Keratinocyte (primary cell): Measurements from ENCODE around the gene PGAP6. TPM values are rescaled to one million over a fixed set of nuclear protein-coding genes. Genes with fewer than 3 reads are reported as not detected.

Source experiments
- DNase-seq: peaks from one replicate; pipeline ENCODE4 v3.0.0-alpha.2; 2011; ENCODE audit warnings: low read depth, missing footprints, low spot score
- FAIRE-seq: peaks from 2 replicates; lab custom pipeline; 2011; peaks lifted over from hg19 to GRCh38; lab: Jason Lieb, UNC
- H2AFZ ChIP-seq: 2 replicates; pipeline ENCODE4 v1.6.0; 2012; ENCODE audit warnings: low read length, control low read depth, inconsistent platforms; ENCODE audit not compliant: control insufficient read depth
- H3K27ac ChIP-seq: 2 replicates; pipeline ENCODE4 v1.5.1; 2011; ENCODE audit warnings: low read length; ENCODE audit not compliant: control insufficient read depth, insufficient read depth
- H3K27me3 ChIP-seq: 3 replicates; pipeline ENCODE4 v1.6.0; 2011; ENCODE audit warnings: low read length; ENCODE audit not compliant: control insufficient read depth, insufficient read depth; ENCODE audit errors: extremely low read depth
- H3K36me3 ChIP-seq, 2 experiments: 2 replicates in 1 of 2; 3 replicates in 1 of 2; pipeline ENCODE4 v1.5.1; 2011; ENCODE audit warnings: low read length in 2 of 2, mild to moderate bottlenecking in 1 of 2; ENCODE audit not compliant: control insufficient read depth in 2 of 2, insufficient read depth in 2 of 2; ENCODE audit errors: extremely low read depth in 1 of 2
- H3K4me1 ChIP-seq: 3 replicates; pipeline ENCODE4 v1.5.1; 2011; ENCODE audit warnings: low read length; ENCODE audit not compliant: control insufficient read depth, insufficient read depth; ENCODE audit errors: extremely low read depth
- H3K4me2 ChIP-seq: 3 replicates; pipeline ENCODE4 v1.6.0; 2011; ENCODE audit warnings: low read depth, low read length; ENCODE audit not compliant: control insufficient read depth, insufficient read depth; ENCODE audit errors: extremely low read depth
- H3K4me3 ChIP-seq, 3 experiments: fragments of 200-600 bp in 1 of 3; sonication (generic) in 1 of 3; 2 replicates in 2 of 3; 3 replicates in 1 of 3; pipeline ENCODE4 v1.5.1; 2011 to 2016; ENCODE audit warnings: low read length in 3 of 3, mild to moderate bottlenecking in 3 of 3, control low read depth in 2 of 3, inconsistent platforms in 1 of 3, low read depth in 1 of 3, mixed read lengths in 1 of 3, mixed run types in 1 of 3, moderate library complexity in 1 of 3; ENCODE audit not compliant: control insufficient read depth in 2 of 3, insufficient read depth in 2 of 3; ENCODE audit errors: extremely low read depth in 1 of 3
- H3K79me2 ChIP-seq: 2 replicates; pipeline ENCODE4 v1.6.0; 2012; ENCODE audit warnings: low read length; ENCODE audit not compliant: control insufficient read depth, insufficient read depth
- H3K9ac ChIP-seq: 3 replicates; pipeline ENCODE4 v1.6.0; 2011; ENCODE audit warnings: low read length; ENCODE audit not compliant: control insufficient read depth, insufficient read depth; ENCODE audit errors: extremely low read depth
- H3K9me1 ChIP-seq: 3 replicates; pipeline ENCODE4 v1.6.0; 2011; ENCODE audit warnings: low read length; ENCODE audit not compliant: control insufficient read depth, insufficient read depth; ENCODE audit errors: extremely low read depth
- H3K9me3 ChIP-seq: 2 replicates; pipeline ENCODE4 v1.5.1; 2012; ENCODE audit warnings: low read depth, low read length; ENCODE audit not compliant: control insufficient read depth
- H4K20me1 ChIP-seq: 3 replicates; pipeline ENCODE4 v1.6.0; 2011; ENCODE audit warnings: low read length; ENCODE audit not compliant: control insufficient read depth, insufficient read depth; ENCODE audit errors: extremely low read depth
- EZH2 ChIP-seq: IDR thresholded peaks from one replicate; pipeline ENCODE4 v1.6.1; 2012; ENCODE audit warnings: inconsistent platforms, mild to moderate bottlenecking, low read length, moderate library complexity
- dilution Hi-C: fragments of 300-500 bp; cut with MboI; formaldehyde crosslinking; loops from one replicate; pipeline ENCODE4 v1.7.0; 2020; ENCODE audit warnings: low sequenced_read_pairs; ENCODE audit not compliant: extremely low pct_ligation_motif_present
- polyA minus RNA-seq, 3 experiments: library from RNA; depleted of rRNA, polyadenylated mRNA; stranded (reverse); fragments of >200 nt; gene quantifications; 1 replicate in 1 of 3; 2 replicates in 1 of 3; 3 replicates in 1 of 3; pipeline ENCODE4 v1.2.3, GENCODE V29; 2011
- polyA plus RNA-seq, 5 experiments: library from polyadenylated mRNA; depleted of rRNA in 3 of 5; stranded (reverse) in 3 of 5; stranded (forward) in 1 of 5; unstranded in 1 of 5; fragments of >200 nt; gene quantifications; 1 replicate in 1 of 5; 2 replicates in 3 of 5; 3 replicates in 1 of 5; pipeline versions ENCODE4 v1.2.1 to v1.2.3, GENCODE V29; 2011 to 2012; ENCODE audit warnings: missing spikeins in 2 of 5, low read depth in 1 of 5, low replicate concordance in 1 of 5
- TF ChIP-seq, protein P1 (sequence below), 3 experiments: IDR thresholded peaks in 1 of 3; conservative IDR thresholded peaks in 1 of 3; optimal IDR thresholded peaks in 1 of 3; 2 replicates in 2 of 3; 3 replicates in 1 of 3; pipeline versions ENCODE3 to v1.5.1; 2011; ENCODE audit warnings: low read length in 3 of 3, mild to moderate bottlenecking in 3 of 3, moderate library complexity in 2 of 3, control low read depth in 1 of 3, inconsistent platforms in 1 of 3; ENCODE audit not compliant: insufficient read depth in 2 of 3; ENCODE audit errors: extremely low read depth in 1 of 3

The PGAP6 gene, protein sequence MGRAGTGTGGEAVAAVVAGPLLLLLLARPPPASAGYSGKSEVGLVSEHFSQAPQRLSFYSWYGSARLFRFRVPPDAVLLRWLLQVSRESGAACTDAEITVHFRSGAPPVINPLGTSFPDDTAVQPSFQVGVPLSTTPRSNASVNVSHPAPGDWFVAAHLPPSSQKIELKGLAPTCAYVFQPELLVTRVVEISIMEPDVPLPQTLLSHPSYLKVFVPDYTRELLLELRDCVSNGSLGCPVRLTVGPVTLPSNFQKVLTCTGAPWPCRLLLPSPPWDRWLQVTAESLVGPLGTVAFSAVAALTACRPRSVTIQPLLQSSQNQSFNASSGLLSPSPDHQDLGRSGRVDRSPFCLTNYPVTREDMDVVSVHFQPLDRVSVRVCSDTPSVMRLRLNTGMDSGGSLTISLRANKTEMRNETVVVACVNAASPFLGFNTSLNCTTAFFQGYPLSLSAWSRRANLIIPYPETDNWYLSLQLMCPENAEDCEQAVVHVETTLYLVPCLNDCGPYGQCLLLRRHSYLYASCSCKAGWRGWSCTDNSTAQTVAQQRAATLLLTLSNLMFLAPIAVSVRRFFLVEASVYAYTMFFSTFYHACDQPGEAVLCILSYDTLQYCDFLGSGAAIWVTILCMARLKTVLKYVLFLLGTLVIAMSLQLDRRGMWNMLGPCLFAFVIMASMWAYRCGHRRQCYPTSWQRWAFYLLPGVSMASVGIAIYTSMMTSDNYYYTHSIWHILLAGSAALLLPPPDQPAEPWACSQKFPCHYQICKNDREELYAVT
- polyA plus RNA-seq: 25.5 to 47.7 TPM (median 46.7 TPM) in 3 replicates
- polyA plus RNA-seq (2011; ENCODE audit: low read depth): 11.1 TPM
- 31.2 and 69.0 TPM in 2 replicates for polyA plus RNA-seq (2011; cell fraction: cytosol; rRNA removed)
- 73.9 and 87.9 TPM in 2 replicates for polyA plus RNA-seq (2011; cell fraction: nucleus; rRNA removed)
- 17.3 and 45.4 TPM in 2 replicates for polyA plus RNA-seq (2012; ENCODE audit: low replicate concordance)
- 59.0 to 184 TPM (median 84.8 TPM) in 3 replicates for polyA minus RNA-seq
- 97.6 TPM for polyA minus RNA-seq (2011; cell fraction: cytosol; rRNA and poly(A)+ RNA removed)
- polyA minus RNA-seq (2011; cell fraction: nucleus; rRNA and poly(A)+ RNA removed): 39.6 and 42.3 TPM in 2 replicates

DNA sequence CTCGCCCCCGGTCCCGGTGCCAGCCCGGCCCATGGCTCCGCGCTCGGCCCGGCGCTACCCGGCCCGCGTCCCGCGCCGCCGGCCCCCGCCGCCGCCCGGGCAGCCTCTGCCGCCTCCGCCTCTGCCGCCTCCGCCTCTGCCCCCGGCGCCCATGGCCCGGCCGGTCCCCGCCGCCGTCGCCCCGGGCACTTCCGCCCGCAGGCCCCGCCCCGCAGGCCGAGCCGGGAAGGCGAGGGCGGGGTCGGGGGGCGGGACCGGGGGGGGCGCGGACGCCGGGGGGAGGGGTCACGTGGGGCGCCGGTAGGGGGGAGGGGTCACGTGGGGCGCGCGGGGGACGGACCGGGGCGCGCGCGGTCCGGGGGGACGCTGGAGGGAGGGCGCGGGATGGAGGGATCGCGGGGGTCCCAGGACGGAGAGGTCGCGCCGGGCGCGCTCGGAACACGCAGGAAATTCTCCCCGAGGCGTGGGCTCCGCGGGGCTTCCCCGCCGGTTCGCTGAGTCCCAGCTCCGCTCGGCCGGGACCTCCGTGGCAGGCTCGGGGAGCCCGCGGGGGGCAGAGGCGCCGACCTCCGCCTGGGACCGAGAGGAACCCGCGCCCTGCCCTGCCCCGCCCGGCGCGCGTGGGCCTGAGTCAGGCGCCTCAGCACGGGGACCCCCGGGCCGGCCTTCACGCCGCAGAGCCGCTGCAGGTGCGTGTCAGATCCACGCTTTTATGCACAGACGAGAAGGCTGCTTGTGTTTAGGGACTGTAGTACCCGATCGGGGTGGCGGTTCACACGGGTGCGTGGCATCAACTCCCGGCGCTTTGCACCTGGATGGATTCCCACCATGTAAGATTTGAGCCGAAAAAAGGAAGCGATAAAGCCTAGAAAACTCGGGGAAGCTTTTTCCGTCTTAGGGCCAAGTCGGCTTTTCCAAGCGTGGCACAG, at the start of gene PGAP6:
TSS of gene PGAP6 (minus strand) at position 190 of the 929 bp plus-strand sequence. CDS start at position 33, 157 bp downstream.
- dilution Hi-C loops: no loop called here
- DNase-seq (no peak), FAIRE-seq (no peak)
- peak within 1 kb of the TSS; percentile 88 for H3K4me2 ChIP-seq
- peaks cover 9% of the 10 kb centered on the region for H3K79me2 ChIP-seq
- peaks cover 0 to 1% of the 10 kb centered on the region in 2 experiments for H3K36me3 ChIP-seq
- H3K27me3 ChIP-seq: no peaks in the 10 kb centered on the region
- H4K20me1 ChIP-seq: no peaks in the 10 kb centered on the region
- peak within 1 kb of the TSS; percentile 60 for H2AFZ ChIP-seq
- H3K4me1 ChIP-seq: peaks cover 16% of the 10 kb centered on the region
- no peak for TF ChIP-seq EZH2
- TF ChIP-seq, protein P1, sequence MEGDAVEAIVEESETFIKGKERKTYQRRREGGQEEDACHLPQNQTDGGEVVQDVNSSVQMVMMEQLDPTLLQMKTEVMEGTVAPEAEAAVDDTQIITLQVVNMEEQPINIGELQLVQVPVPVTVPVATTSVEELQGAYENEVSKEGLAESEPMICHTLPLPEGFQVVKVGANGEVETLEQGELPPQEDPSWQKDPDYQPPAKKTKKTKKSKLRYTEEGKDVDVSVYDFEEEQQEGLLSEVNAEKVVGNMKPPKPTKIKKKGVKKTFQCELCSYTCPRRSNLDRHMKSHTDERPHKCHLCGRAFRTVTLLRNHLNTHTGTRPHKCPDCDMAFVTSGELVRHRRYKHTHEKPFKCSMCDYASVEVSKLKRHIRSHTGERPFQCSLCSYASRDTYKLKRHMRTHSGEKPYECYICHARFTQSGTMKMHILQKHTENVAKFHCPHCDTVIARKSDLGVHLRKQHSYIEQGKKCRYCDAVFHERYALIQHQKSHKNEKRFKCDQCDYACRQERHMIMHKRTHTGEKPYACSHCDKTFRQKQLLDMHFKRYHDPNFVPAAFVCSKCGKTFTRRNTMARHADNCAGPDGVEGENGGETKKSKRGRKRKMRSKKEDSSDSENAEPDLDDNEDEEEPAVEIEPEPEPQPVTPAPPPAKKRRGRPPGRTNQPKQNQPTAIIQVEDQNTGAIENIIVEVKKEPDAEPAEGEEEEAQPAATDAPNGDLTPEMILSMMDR (optimal IDR thresholded peaks at IDR 0.05 in 1 of 3, IDR thresholded peaks at IDR 0.05 in 1 of 3, conservative IDR thresholded peaks at IDR 0.05 in 1 of 3; ENCODE audit: extremely low read depth in 1 of 3, insufficient read depth in 2 of 3, low read length in 3 of 3): no peak
- no peaks in the 10 kb centered on the region for H3K9me3 ChIP-seq
- H3K9ac ChIP-seq: peak within 1 kb of the TSS; percentile 76
- H3K9me1 ChIP-seq: no peaks in the 10 kb centered on the region
- H3K4me3 ChIP-seq: peak within 1 kb of the TSS; percentile 73 to 82 (median 81)
- peak within 1 kb of the TSS; percentile 26 for H3K27ac ChIP-seq

DNA sequence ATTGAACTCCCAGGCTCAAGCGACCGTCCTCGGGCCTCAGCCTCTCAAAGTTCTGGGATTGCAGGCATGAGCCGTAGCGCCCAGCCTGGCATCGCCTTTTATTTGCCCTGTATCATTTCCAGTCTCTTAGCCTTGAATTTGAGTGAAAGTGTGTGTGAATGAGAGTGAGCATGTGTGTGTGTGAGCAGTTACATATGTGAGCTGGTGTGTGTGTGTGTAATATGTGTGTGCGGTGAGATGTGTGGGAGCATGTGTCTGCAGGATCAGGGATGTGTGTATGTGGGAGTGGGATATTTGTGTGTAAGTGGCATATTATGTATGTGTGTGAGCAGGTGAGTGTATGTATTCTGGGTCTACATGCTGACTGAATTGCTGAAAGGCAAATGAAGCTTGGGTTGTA, 49.1 kb upstream of the PGAP6 start:
- Histone ChIP-seq H3K4me1 (peaks cover 10% of the 10 kb centered on the region), H3K27me3 (no peaks in the 10 kb centered on the region), H4K20me1 (peaks cover 6% of the 10 kb centered on the region), H3K36me3 (peaks cover 3 to 5% of the 10 kb centered on the region in 2 experiments), H3K27ac (no peak overlapping the region), H3K79me2 (peaks cover 37% of the 10 kb centered on the region), H3K4me2 (no peak overlapping the region), H3K9me1 (peaks cover 5% of the 10 kb centered on the region), H3K9ac (no peak overlapping the region), H3K9me3 (no peaks in the 10 kb centered on the region), H2AFZ (no peak overlapping the region), H3K4me3 (no peak overlapping the region)
- dilution Hi-C loops: no loop called here
- DNase-seq (no peak), FAIRE-seq (no peak)
- no peak for TF ChIP-seq EZH2
- TF ChIP-seq, protein P1 (optimal IDR thresholded peaks at IDR 0.05 in 1 of 3, IDR thresholded peaks at IDR 0.05 in 1 of 3, conservative IDR thresholded peaks at IDR 0.05 in 1 of 3; ENCODE audit: extremely low read depth in 1 of 3, insufficient read depth in 2 of 3, low read length in 3 of 3): no peak
